ENCODE data around the gene MED12L.

DNA sequence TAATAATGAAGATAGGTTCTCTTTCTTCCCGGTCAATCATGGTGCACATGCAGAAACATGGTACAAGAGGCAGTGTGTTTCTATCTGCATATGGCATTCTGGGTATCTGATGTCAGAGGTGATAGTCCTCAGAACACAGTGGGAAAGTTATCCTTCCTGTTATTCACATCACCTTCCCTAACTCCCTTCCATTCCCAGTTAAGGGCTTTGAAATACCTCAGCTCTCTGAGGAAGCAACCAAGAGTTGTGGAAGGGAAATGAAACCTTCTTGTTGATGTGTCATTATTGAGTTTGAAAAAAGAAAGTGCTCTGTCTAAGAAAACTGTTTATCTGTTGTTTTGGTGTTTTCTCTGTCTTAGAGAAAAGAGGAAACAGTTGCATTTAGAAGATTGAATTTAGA is 265.8 kb downstream of the MED12L start:
- TF ChIP-seq CTCF (conservative IDR thresholded peaks at IDR 0.05 in 1 of 2, IDR thresholded peaks at IDR 0.05 in 1 of 2; ENCODE audit: low read depth in 1 of 2, low read length in 2 of 2): no peak
- TF ChIP-seq EZH2 (IDR thresholded peaks at IDR 0.05; ENCODE audit: low read length, missing control alignments): no peak

All from fibroblast of lung (primary cell).